Stimulated activated naive B cell treated with anti-CD40 and anti-IgM and Interleukin-4, amounts not matched to agents 10 μg/mL and 1 μg/mL and 100 μg/mL, for 72 hours (primary cell): ENCODE results near the gene CNTLN.
"Not testable (repeated sequence)": the region's sequence is repeated elsewhere in the genome, so short reads cannot be mapped to it uniquely, and the experiment has no call there.

Experiments
- ATAC-seq, 2 donors: fragments of 150-1000 bp; cut with Tn5 transposase; replicated peaks; 2 replicates each; pipeline ENCODE4 v1.10.0; 2021; ENCODE audit warnings: moderate library complexity in 1 of 2
- DNase-seq: peaks from one replicate; pipeline ENCODE4 v3.0.0; 2021
- H3K27ac Mint-ChIP-seq: one replicate; pipeline ENCODE4 v1.8.0; 2022; ENCODE audit warnings: mild to moderate bottlenecking, mixed read lengths
- H3K27me3 Mint-ChIP-seq, 2 donors: one replicate each; pipeline ENCODE4 v1.8.0; 2022; ENCODE audit warnings: mixed read lengths in 2 of 2
- H3K36me3 Mint-ChIP-seq, 2 donors: one replicate each; pipeline ENCODE4 v1.8.0; 2022; ENCODE audit warnings: mixed read lengths in 2 of 2, mild to moderate bottlenecking in 1 of 2
- H3K4me1 Mint-ChIP-seq, 2 donors: one replicate each; pipeline ENCODE4 v1.8.0; 2022; ENCODE audit warnings: mixed read lengths in 2 of 2, mild to moderate bottlenecking in 1 of 2
- H3K4me3 Mint-ChIP-seq, 2 donors: one replicate each; pipeline ENCODE4 v1.8.0; 2022; ENCODE audit warnings: mild to moderate bottlenecking in 2 of 2, mixed read lengths in 2 of 2, moderate library complexity in 1 of 2
- H3K9me3 Mint-ChIP-seq, 2 donors: one replicate each; pipeline ENCODE4 v1.8.0; 2022; ENCODE audit warnings: mixed read lengths in 2 of 2, mild to moderate bottlenecking in 1 of 2

CNTLN gene

GRCh38 chr9:17294822-17295624 lies 160.2 kb downstream of the CNTLN start:
- ATAC-seq, result no peak
- H3K27ac Mint-ChIP-seq, result no peak overlapping the region
- no peaks in the 10 kb centered on the region for H3K4me1 Mint-ChIP-seq
- H3K4me3 Mint-ChIP-seq, result no peak overlapping the region
- peaks cover 2 to 4% of the 10 kb centered on the region in 2 donors for H3K36me3 Mint-ChIP-seq
- peaks cover 8% of the 10 kb centered on the region in 2 donors for H3K9me3 Mint-ChIP-seq
- no peaks in the 10 kb centered on the region for H3K27me3 Mint-ChIP-seq
- no peak for DNase-seq

- H3K27ac Mint-ChIP-seq, result no peak overlapping the region
- no peaks in the 10 kb centered on the region for H3K9me3 Mint-ChIP-seq
- H3K4me1 Mint-ChIP-seq, result no peaks in the 10 kb centered on the region
- H3K36me3 Mint-ChIP-seq, result no peaks in the 10 kb centered on the region
- H3K27me3 Mint-ChIP-seq, result no peaks in the 10 kb centered on the region
- DNase-seq, result no peak
- H3K4me3 Mint-ChIP-seq, result no peak overlapping the region
- ATAC-seq, result no peak
These were observed 180.5 kb downstream of the CNTLN start for GRCh38 chr9:17315341-17315740.

- no peak for ATAC-seq
- H3K9me3 Mint-ChIP-seq, result no peaks in the 10 kb centered on the region
These were observed 184.0 kb downstream of the CNTLN start for GRCh38 chr9:17318821-17319320.

GRCh38 chr9:17319864-17320263 lies 185.0 kb downstream of the CNTLN start:
- Mint-ChIP-seq H3K4me1 (no peaks in the 10 kb centered on the region), H3K9me3 (no peaks in the 10 kb centered on the region), H3K36me3 (no peaks in the 10 kb centered on the region), H3K4me3 (no peak overlapping the region), H3K27ac (no peak overlapping the region), H3K27me3 (no peaks in the 10 kb centered on the region)
- ATAC-seq (no peak), DNase-seq (no peak)

More at GRCh38 chr9:17318821-17319320, 184.0 kb downstream of the CNTLN start:
- Mint-ChIP-seq H3K27ac (no peak overlapping the region), H3K4me3 (no peak overlapping the region), H3K27me3 (no peaks in the 10 kb centered on the region), H3K36me3 (no peaks in the 10 kb centered on the region), H3K4me1 (no peaks in the 10 kb centered on the region)
- DNase-seq, result no peak

- Mint-ChIP-seq H3K4me1 (no peaks in the 10 kb centered on the region), H3K9me3 (no peaks in the 10 kb centered on the region)
These were observed 188.3 kb downstream of the CNTLN start for GRCh38 chr9:17322882-17323864.

GRCh38 chr9:17328331-17328730 lies 193.5 kb downstream of the CNTLN start:
- Mint-ChIP-seq H3K4me3 (no peak overlapping the region), H3K36me3 (no peaks in the 10 kb centered on the region), H3K9me3 (no peaks in the 10 kb centered on the region), H3K4me1 (no peaks in the 10 kb centered on the region), H3K27ac (no peak overlapping the region), H3K27me3 (no peaks in the 10 kb centered on the region)
- no peak for DNase-seq
- no peak for ATAC-seq

More at GRCh38 chr9:17322882-17323864, 188.3 kb downstream of the CNTLN start:
- Mint-ChIP-seq H3K27me3 (no peaks in the 10 kb centered on the region), H3K27ac (no peak overlapping the region), H3K36me3 (no peaks in the 10 kb centered on the region), H3K4me3 (no peak overlapping the region)
- no peak for DNase-seq
- no peak for ATAC-seq

- H3K9me3 Mint-ChIP-seq, result no peaks in the 10 kb centered on the region
- no peaks in the 10 kb centered on the region for H3K36me3 Mint-ChIP-seq
- no peaks in the 10 kb centered on the region for H3K4me1 Mint-ChIP-seq
- H3K4me3 Mint-ChIP-seq, result no peak overlapping the region
- DNase-seq, result no peak
- no peak overlapping the region for H3K27ac Mint-ChIP-seq
- H3K27me3 Mint-ChIP-seq, result no peaks in the 10 kb centered on the region
- no peak for ATAC-seq
These were observed 195.3 kb downstream of the CNTLN start for GRCh38 chr9:17330097-17330496.

- H3K27me3 Mint-ChIP-seq, result no peaks in the 10 kb centered on the region
- no peak overlapping the region for H3K4me3 Mint-ChIP-seq
- H3K9me3 Mint-ChIP-seq, result no peaks in the 10 kb centered on the region
- no peak for DNase-seq
- no peak overlapping the region for H3K27ac Mint-ChIP-seq
- no peaks in the 10 kb centered on the region for H3K36me3 Mint-ChIP-seq
- no peak for ATAC-seq
- H3K4me1 Mint-ChIP-seq, result no peaks in the 10 kb centered on the region
These were observed 197.3 kb downstream of the CNTLN start for GRCh38 chr9:17332115-17332514.

GRCh38 chr9:17339156-17339555 lies 204.3 kb downstream of the CNTLN start:
- Mint-ChIP-seq H3K4me1 (no peaks in the 10 kb centered on the region), H3K9me3 (no peaks in the 10 kb centered on the region), H3K27me3 (no peaks in the 10 kb centered on the region), H3K27ac (no peak overlapping the region), H3K4me3 (no peak overlapping the region), H3K36me3 (no peaks in the 10 kb centered on the region)
- DNase-seq (no peak), ATAC-seq (no peak)

GRCh38 chr9:17342696-17343095 lies 207.9 kb downstream of the CNTLN start:
- H3K36me3 Mint-ChIP-seq, result no peaks in the 10 kb centered on the region
- peaks cover 0 to 1% of the 10 kb centered on the region in 2 donors for H3K9me3 Mint-ChIP-seq
- no peak overlapping the region for H3K27ac Mint-ChIP-seq
- DNase-seq (no peak), ATAC-seq (no peak)
- H3K4me1 Mint-ChIP-seq, result no peaks in the 10 kb centered on the region
- H3K4me3 Mint-ChIP-seq, result no peak overlapping the region
- no peaks in the 10 kb centered on the region for H3K27me3 Mint-ChIP-seq

GRCh38 chr9:17349831-17350230 lies 215.0 kb downstream of the CNTLN start:
- H3K27ac Mint-ChIP-seq, result no peak overlapping the region
- no peak overlapping the region for H3K4me3 Mint-ChIP-seq

GRCh38 chr9:17354006-17354405 lies 219.2 kb downstream of the CNTLN start:
- H3K27me3 Mint-ChIP-seq, H3K4me3 Mint-ChIP-seq, H3K9me3 Mint-ChIP-seq, ATAC-seq, H3K36me3 Mint-ChIP-seq, DNase-seq, H3K4me1 Mint-ChIP-seq, H3K27ac Mint-ChIP-seq: not testable (repeated sequence)

More at GRCh38 chr9:17349831-17350230, 215.0 kb downstream of the CNTLN start:
- Mint-ChIP-seq H3K36me3 (peaks cover 0 to 2% of the 10 kb centered on the region in 2 donors), H3K27me3 (no peaks in the 10 kb centered on the region), H3K4me1 (peaks cover 2 to 5% of the 10 kb centered on the region in 2 donors), H3K9me3 (peaks cover 2 to 3% of the 10 kb centered on the region in 2 donors)
- ATAC-seq, result no peak
- DNase-seq, result no peak

- no peaks in the 10 kb centered on the region for H3K27me3 Mint-ChIP-seq
- H3K9me3 Mint-ChIP-seq, result peaks cover 0 to 6% of the 10 kb centered on the region in 2 donors
- ATAC-seq (no peak), DNase-seq (no peak)
- H3K4me1 Mint-ChIP-seq, result peaks cover 0 to 2% of the 10 kb centered on the region in 2 donors
- H3K36me3 Mint-ChIP-seq, result no peaks in the 10 kb centered on the region
- no peak overlapping the region for H3K27ac Mint-ChIP-seq
- no peak overlapping the region for H3K4me3 Mint-ChIP-seq
These were observed 226.5 kb downstream of the CNTLN start for GRCh38 chr9:17361378-17361777.

- Mint-ChIP-seq H3K27ac (no peak overlapping the region), H3K4me3 (no peak overlapping the region), H3K9me3 (peaks cover 4 to 6% of the 10 kb centered on the region in 2 donors), H3K36me3 (no peaks in the 10 kb centered on the region), H3K4me1 (peaks cover 0 to 2% of the 10 kb centered on the region in 2 donors), H3K27me3 (no peaks in the 10 kb centered on the region)
- ATAC-seq (no peak), DNase-seq (no peak)
These were observed 232.2 kb downstream of the CNTLN start for GRCh38 chr9:17367035-17367434.
